GM12891 (cell line): ENCODE results near the gene MYO1F.

Source experiments
- POLR2A ChIP-seq: IDR thresholded peaks from 2 replicates; pipeline ENCODE4 v1.6.1; 2011; ENCODE audit warnings: low read depth, low read length, control low read depth
- POLR2AphosphoS5 ChIP-seq: IDR thresholded peaks from 2 replicates; pipeline ENCODE4 v1.6.1; 2011; ENCODE audit warnings: low read depth, low read length, control low read depth
- TAF1 ChIP-seq: IDR thresholded peaks from 2 replicates; pipeline ENCODE4 v1.6.1; 2011; ENCODE audit warnings: low read depth, low read length, control low read depth

DNA sequence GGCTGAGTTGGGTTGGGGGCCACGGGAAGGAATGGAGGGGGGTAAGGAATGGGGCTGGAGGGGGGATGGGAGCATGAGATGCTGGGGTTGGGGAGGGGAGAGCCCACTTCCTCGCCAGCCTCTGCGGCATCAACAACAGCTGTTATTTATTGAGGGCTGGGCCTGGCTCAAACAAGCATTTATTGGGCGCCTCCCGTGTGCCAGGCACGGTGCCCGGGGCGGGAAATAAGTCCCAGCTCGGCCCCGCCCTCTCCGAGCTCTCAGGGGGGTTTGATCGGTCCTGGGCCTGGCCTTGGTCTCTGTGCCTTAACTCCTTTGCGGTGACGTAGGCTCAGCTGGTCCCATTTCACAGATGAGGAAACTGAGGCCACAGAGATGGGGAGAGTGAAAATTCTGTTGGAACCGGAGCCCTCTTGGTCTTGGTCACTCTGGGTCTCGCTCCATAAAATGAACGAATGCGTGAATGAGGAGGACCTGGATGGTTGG lies 34.2 kb upstream of the MYO1F start:
- TF ChIP-seq POLR2AphosphoS5, result no peak
- TF ChIP-seq POLR2A, result no peak
- no peak for TF ChIP-seq TAF1
